ENCODE measurements around the gene UBE3B.

UBE3B gene

GRCh38 chr12:109489955-109490565 is 12.6 kb downstream of the UBE3B start:
- Histone ChIP-seq H3K27me3 (ENCODE audit: control insufficient read depth, low read length) (no peaks in the 10 kb centered on the region), H4K20me1 (ENCODE audit: control insufficient read depth, insufficient read depth, low read depth, low read length) (no peaks in the 10 kb centered on the region), H3K79me2 (ENCODE audit: control insufficient read depth, low read length) (no peaks in the 10 kb centered on the region), H3K9me3 (ENCODE audit: control insufficient read depth, insufficient read depth, low read length) (no peaks in the 10 kb centered on the region), H3K27ac (ENCODE audit: low read depth, low read length) (no peak overlapping the region), H3K4me3 (ENCODE audit: low read length) (no peak overlapping the region), H3K36me3 (ENCODE audit: control insufficient read depth, low read length) (peaks cover 65% of the 10 kb centered on the region), H3K9me2 (replicated peaks; ENCODE audit: control insufficient read depth, low read length) (no peaks in the 10 kb centered on the region), H3K4me2 (ENCODE audit: low read length) (no peak overlapping the region), H3K4me1 (ENCODE audit: control insufficient read depth, low read length) (no peaks in the 10 kb centered on the region), H3F3A (ENCODE audit: control insufficient read depth, insufficient read depth) (no peaks in the 10 kb centered on the region)
- TF ChIP-seq CTCF (IDR thresholded peaks at IDR 0.05; ENCODE audit: low read depth, low read length, poor library complexity, severe bottlenecking): no peak
- no peak for TF ChIP-seq EZH2phosphoT487 (IDR thresholded peaks at IDR 0.05; ENCODE audit: borderline replicate concordance, low read length)

- Histone ChIP-seq H3K27me3 (ENCODE audit: control insufficient read depth, low read length) (no peaks in the 10 kb centered on the region), H3K27ac (ENCODE audit: low read depth, low read length) (no peak overlapping the region), H3K79me2 (ENCODE audit: control insufficient read depth, low read length) (no peaks in the 10 kb centered on the region), H3K9me2 (replicated peaks; ENCODE audit: control insufficient read depth, low read length) (no peaks in the 10 kb centered on the region), H3K4me1 (ENCODE audit: control insufficient read depth, low read length) (no peaks in the 10 kb centered on the region), H3K4me3 (ENCODE audit: low read length) (no peak overlapping the region), H3K36me3 (ENCODE audit: control insufficient read depth, low read length) (peaks cover 49% of the 10 kb centered on the region), H3K9me3 (ENCODE audit: control insufficient read depth, insufficient read depth, low read length) (no peaks in the 10 kb centered on the region), H4K20me1 (ENCODE audit: control insufficient read depth, insufficient read depth, low read depth, low read length) (no peaks in the 10 kb centered on the region), H3F3A (ENCODE audit: control insufficient read depth, insufficient read depth) (no peaks in the 10 kb centered on the region), H3K4me2 (ENCODE audit: low read length) (no peak overlapping the region)
- TF ChIP-seq EZH2phosphoT487 (IDR thresholded peaks at IDR 0.05; ENCODE audit: borderline replicate concordance, low read length): no peak
- no peak for TF ChIP-seq CTCF (IDR thresholded peaks at IDR 0.05; ENCODE audit: low read depth, low read length, poor library complexity, severe bottlenecking)
Observed at GRCh38 chr12:109491671-109492070, 14.2 kb downstream of the UBE3B start.

- Histone ChIP-seq H3K9me3 (ENCODE audit: control insufficient read depth, insufficient read depth, low read length) (no peaks in the 10 kb centered on the region), H4K20me1 (ENCODE audit: control insufficient read depth, insufficient read depth, low read depth, low read length) (no peaks in the 10 kb centered on the region), H3K36me3 (ENCODE audit: control insufficient read depth, low read length) (peaks cover 42% of the 10 kb centered on the region), H3K9me2 (replicated peaks; ENCODE audit: control insufficient read depth, low read length) (no peaks in the 10 kb centered on the region), H3F3A (ENCODE audit: control insufficient read depth, insufficient read depth) (no peaks in the 10 kb centered on the region), H3K27ac (ENCODE audit: low read depth, low read length) (no peak overlapping the region), H3K4me2 (ENCODE audit: low read length) (no peak overlapping the region), H3K27me3 (ENCODE audit: control insufficient read depth, low read length) (no peaks in the 10 kb centered on the region), H3K4me1 (ENCODE audit: control insufficient read depth, low read length) (no peaks in the 10 kb centered on the region), H3K79me2 (ENCODE audit: control insufficient read depth, low read length) (no peaks in the 10 kb centered on the region), H3K4me3 (ENCODE audit: low read length) (no peak overlapping the region)
- no peak for TF ChIP-seq EZH2phosphoT487 (IDR thresholded peaks at IDR 0.05; ENCODE audit: borderline replicate concordance, low read length)
- no peak for TF ChIP-seq CTCF (IDR thresholded peaks at IDR 0.05; ENCODE audit: low read depth, low read length, poor library complexity, severe bottlenecking)
Observed at GRCh38 chr12:109492371-109492770, 14.9 kb downstream of the UBE3B start.

Measured in DOHH2 (cell line).